A549 (cell line): ENCODE data around the gene MYOZ2.

ENCODE experiments used
- CHD4 ChIP-seq: fragments of 200-600 bp; sonication (generic); IDR thresholded peaks from 2 replicates; pipeline ENCODE4 v1.6.1; 2016; ENCODE audit warnings: antibody characterized with exemption, mild to moderate bottlenecking, borderline replicate concordance
- EHMT2 ChIP-seq: fragments of 200-600 bp; sonication (generic); IDR thresholded peaks from 2 replicates; pipeline ENCODE4 v1.6.1; 2016; ENCODE audit warnings: antibody characterized with exemption, low read depth, mild to moderate bottlenecking, moderate library complexity
- EP300 ChIP-seq, 2 experiments: fragments of >200 bp; sonication (Bioruptor Twin); formaldehyde crosslinking; IDR thresholded peaks; 2 replicates in 1 of 2; 3 replicates in 1 of 2; pipeline ENCODE4 v1.6.1; 2016 to 2017
- JUN ChIP-seq, 2 experiments: fragments of >200 bp; sonication (Bioruptor Twin); formaldehyde crosslinking; IDR thresholded peaks; 2 replicates in 1 of 2; 3 replicates in 1 of 2; pipeline ENCODE4 v1.6.1; 2016 to 2017
- MAFK ChIP-seq: fragments of 450-650 bp; IDR thresholded peaks from 2 replicates; pipeline ENCODE4 v1.6.1; 2014; ENCODE audit not compliant: partially characterized antibody
- NR3C1 ChIP-seq: fragments of >200 bp; sonication (Bioruptor Twin); formaldehyde crosslinking; IDR thresholded peaks from 3 replicates; pipeline ENCODE4 v1.6.1; 2017
- RFX5 ChIP-seq: fragments of 450-650 bp; IDR thresholded peaks from 2 replicates; pipeline ENCODE4 v1.7.1; 2014; ENCODE audit warnings: antibody characterized with exemption, mild to moderate bottlenecking, moderate library complexity
- ZFP36 ChIP-seq: fragments of 450-650 bp; IDR thresholded peaks from 2 replicates; pipeline ENCODE4 v1.6.1; 2014; ENCODE audit warnings: borderline replicate concordance; ENCODE audit not compliant: partially characterized antibody
- TF ChIP-seq, protein P1 (sequence below): fragments of >200 bp; sonication (Bioruptor Twin); formaldehyde crosslinking; IDR thresholded peaks from 3 replicates; pipeline ENCODE4 v1.5.1; 2016

DNA sequence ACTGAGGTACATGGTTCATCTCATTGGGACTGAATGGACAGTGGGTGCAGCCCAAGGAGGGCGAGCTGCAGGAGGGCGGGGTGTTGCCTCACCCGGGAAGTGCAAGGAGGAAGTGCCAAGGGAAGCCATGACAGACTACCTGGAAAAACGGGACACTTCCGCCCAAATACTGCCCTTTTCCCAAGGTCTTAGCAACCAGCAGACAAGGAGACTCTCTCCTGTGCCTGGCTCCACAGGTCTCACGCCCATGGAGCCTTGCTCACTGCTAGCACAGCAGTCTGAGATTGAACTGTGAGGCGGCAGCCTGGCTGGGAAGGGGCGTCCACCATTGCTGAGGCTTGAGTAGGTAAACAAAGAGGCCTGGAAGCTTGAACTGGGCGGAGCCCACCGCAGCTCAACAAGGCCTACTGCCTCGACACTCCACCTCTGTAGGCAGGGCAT, 62.2 kb downstream of the MYOZ2 start:
- TF ChIP-seq, protein P1, sequence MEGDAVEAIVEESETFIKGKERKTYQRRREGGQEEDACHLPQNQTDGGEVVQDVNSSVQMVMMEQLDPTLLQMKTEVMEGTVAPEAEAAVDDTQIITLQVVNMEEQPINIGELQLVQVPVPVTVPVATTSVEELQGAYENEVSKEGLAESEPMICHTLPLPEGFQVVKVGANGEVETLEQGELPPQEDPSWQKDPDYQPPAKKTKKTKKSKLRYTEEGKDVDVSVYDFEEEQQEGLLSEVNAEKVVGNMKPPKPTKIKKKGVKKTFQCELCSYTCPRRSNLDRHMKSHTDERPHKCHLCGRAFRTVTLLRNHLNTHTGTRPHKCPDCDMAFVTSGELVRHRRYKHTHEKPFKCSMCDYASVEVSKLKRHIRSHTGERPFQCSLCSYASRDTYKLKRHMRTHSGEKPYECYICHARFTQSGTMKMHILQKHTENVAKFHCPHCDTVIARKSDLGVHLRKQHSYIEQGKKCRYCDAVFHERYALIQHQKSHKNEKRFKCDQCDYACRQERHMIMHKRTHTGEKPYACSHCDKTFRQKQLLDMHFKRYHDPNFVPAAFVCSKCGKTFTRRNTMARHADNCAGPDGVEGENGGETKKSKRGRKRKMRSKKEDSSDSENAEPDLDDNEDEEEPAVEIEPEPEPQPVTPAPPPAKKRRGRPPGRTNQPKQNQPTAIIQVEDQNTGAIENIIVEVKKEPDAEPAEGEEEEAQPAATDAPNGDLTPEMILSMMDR: no peak
- TF ChIP-seq EP300 (IDR thresholded peaks at IDR 0.05): no peak
- TF ChIP-seq NR3C1: no peak
- no peak for TF ChIP-seq RFX5
- TF ChIP-seq MAFK: no peak
- TF ChIP-seq EHMT2: no peak
- TF ChIP-seq ZFP36: no peak
- no peak for TF ChIP-seq JUN (IDR thresholded peaks at IDR 0.05)
- TF ChIP-seq CHD4: no peak
